Measurements from ENCODE around the gene LMNA. TPM values are rescaled to one million over a fixed set of nuclear protein-coding genes. Genes with fewer than 3 reads are reported as not detected.

LMNA gene
- total RNA-seq, 1 donor from 2014 or later: 901 TPM

Other genes starting within 250 kb of the LMNA start
- 31.8 TPM for gene RIT1, start 203.4 kb upstream of the LMNA start, total RNA-seq
- gene KHDC4, start 180.3 kb upstream of the LMNA start, total RNA-seq: 30.7 TPM
- not detected for gene RXFP4, start 173.1 kb upstream of the LMNA start, total RNA-seq
- gene ARHGEF2, start 136.2 kb upstream of the LMNA start, total RNA-seq: 150 TPM
- gene SSR2, start 93.8 kb upstream of the LMNA start, total RNA-seq: 179 TPM
- gene UBQLN4, start 60.9 kb upstream of the LMNA start, total RNA-seq: 30.0 TPM
- gene LAMTOR2, start 59.9 kb upstream of the LMNA start, total RNA-seq: 65.5 TPM
- gene RAB25, start 53.6 kb upstream of the LMNA start, total RNA-seq: not detected
- gene MEX3A, start 32.2 kb upstream of the LMNA start, total RNA-seq: 0.58 TPM
- gene SEMA4A, start 38.9 kb downstream of the LMNA start, total RNA-seq: 31.9 TPM
- gene SLC25A44, start 79.4 kb downstream of the LMNA start, total RNA-seq: 34.3 TPM
- 46.4 TPM for gene PMF1, start 98.3 kb downstream of the LMNA start, total RNA-seq
- gene BGLAP, start 127.5 kb downstream of the LMNA start, total RNA-seq: not detected
- 1.4 TPM for gene PAQR6, start 133.3 kb downstream of the LMNA start, total RNA-seq
- 67.2 TPM for gene SMG5, start 168.1 kb downstream of the LMNA start, total RNA-seq
- gene TMEM79, start 169.6 kb downstream of the LMNA start, total RNA-seq: 1.8 TPM
- gene GLMP, start 181.0 kb downstream of the LMNA start, total RNA-seq: 78.3 TPM
- not detected for gene VHLL, start 184.6 kb downstream of the LMNA start, total RNA-seq
- 163 TPM for gene CCT3, start 223.6 kb downstream of the LMNA start, total RNA-seq
- 0.64 TPM for gene TSACC, start 223.8 kb downstream of the LMNA start, total RNA-seq